ENCODE results near the gene BNC2. TPM values are rescaled to one million over a fixed set of nuclear protein-coding genes. Genes with fewer than 3 reads are reported as not detected.
A peak's percentile ranks its signal among the peaks of the same experiment; 100 is the strongest.

BNC2 gene
- total RNA-seq, 4 donors from 2014 or later, result 3.8 to 14.9 (median 8.2) TPM

DNA sequence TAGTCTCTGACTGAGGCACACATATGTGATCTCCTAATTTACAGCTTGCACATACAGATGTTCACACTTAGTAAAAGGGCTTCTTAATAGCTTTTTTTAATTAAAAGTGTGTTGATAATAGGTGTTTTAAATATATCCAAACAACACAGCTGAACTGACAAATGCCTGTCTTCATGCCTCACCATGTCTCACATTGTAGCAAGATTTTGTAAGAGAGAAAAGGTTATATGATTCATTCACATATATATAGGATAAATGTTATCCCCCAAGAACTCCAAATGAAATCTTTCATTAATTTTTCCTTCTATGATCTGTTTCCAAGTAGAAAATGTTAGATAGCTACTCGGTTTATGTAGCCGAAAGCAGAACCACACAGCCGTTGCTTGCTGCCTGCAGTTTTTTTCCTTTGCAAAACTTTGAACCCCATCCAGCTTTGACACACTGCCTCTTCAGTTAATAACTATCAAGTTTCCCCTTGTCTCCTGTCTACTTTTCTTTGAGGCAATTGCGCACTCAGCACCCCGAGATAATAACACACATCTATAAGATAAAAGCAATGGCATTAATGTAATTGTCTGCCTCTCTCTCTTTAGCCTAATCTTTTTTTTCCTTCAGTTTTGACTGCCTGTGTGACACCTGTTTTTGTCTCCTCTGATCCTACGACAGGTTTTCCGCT is 299.2 kb downstream of the BNC2 start:
- Histone ChIP-seq H3K36me3 (no peaks in the 10 kb centered on the region), H3K4me3 (replicated peaks in 1 of 3) (no peak overlapping the region), H3K4me1 (peaks cover 21 to 22% of the 10 kb centered on the region in 2 donors), H3K27me3 (no peaks in the 10 kb centered on the region), H3K27ac (no peak overlapping the region), H3K9me3 (no peaks in the 10 kb centered on the region)
- 51 to 64% methylated on average over 7 of the region's 7 CpGs for WGBS, 2 donors
- intact Hi-C loops (cut with DNase I), result no loop called here
- TF ChIP-seq POLR2A (IDR thresholded peaks at IDR 0.05), result no peak
- TF ChIP-seq, protein P1, sequence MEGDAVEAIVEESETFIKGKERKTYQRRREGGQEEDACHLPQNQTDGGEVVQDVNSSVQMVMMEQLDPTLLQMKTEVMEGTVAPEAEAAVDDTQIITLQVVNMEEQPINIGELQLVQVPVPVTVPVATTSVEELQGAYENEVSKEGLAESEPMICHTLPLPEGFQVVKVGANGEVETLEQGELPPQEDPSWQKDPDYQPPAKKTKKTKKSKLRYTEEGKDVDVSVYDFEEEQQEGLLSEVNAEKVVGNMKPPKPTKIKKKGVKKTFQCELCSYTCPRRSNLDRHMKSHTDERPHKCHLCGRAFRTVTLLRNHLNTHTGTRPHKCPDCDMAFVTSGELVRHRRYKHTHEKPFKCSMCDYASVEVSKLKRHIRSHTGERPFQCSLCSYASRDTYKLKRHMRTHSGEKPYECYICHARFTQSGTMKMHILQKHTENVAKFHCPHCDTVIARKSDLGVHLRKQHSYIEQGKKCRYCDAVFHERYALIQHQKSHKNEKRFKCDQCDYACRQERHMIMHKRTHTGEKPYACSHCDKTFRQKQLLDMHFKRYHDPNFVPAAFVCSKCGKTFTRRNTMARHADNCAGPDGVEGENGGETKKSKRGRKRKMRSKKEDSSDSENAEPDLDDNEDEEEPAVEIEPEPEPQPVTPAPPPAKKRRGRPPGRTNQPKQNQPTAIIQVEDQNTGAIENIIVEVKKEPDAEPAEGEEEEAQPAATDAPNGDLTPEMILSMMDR (IDR thresholded peaks at IDR 0.05), result no peak
- peak in 1 of 2 donors; percentile 10 for DNase-seq

DNA sequence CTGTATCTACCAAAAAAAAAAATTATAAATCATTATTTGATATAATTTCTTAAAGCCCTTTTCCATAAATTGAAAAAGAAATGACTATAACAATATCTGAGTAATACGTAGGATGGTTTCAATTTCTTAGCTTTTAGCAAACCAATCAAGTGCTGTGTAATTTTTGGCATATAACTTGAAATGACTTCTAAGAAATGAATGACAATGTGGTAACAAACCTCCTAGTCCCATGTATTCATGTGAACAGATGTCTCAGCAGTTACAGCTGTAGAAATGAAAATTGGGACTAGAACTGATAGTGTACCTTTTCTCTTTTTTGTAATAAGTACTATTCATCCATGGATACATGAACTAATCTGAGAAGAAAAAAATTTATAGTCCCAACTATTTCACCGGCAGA is 307.0 kb downstream of the BNC2 start:
- no peaks in the 10 kb centered on the region for H3K9me3 ChIP-seq
- 98 to 99% methylated on average over 2 of the region's 2 CpGs for WGBS, 2 donors
- H3K36me3 ChIP-seq, result no peaks in the 10 kb centered on the region
- no peak for DNase-seq
- no peak overlapping the region for H3K27ac ChIP-seq
- no peak overlapping the region for H3K4me3 ChIP-seq (replicated peaks in 1 of 3)
- intact Hi-C loops (cut with DNase I), result no loop called here
- H3K27me3 ChIP-seq, result no peaks in the 10 kb centered on the region
- peaks cover 5 to 16% of the 10 kb centered on the region in 2 donors for H3K4me1 ChIP-seq
- TF ChIP-seq, protein P1 (IDR thresholded peaks at IDR 0.05), result no peak
- no peak for TF ChIP-seq POLR2A (IDR thresholded peaks at IDR 0.05)

DNA sequence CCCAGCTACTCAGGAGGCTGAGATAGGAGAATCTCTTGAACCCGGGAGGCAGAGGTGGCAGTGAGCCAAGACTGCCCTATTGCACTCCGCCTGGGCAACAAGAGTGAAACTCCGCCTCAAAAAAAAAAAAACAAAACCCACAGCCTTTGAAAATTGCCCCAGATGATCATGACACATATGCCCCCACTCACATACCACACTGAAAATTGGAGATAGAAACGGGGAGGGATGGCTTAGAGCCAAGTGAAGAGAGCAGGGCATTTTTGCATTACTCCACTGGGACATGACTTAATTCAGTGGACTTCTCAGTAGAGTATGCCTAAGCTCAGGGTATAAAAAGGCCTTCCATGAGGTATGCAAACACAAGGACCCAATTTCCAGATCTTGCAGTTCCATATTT is 309.3 kb downstream of the BNC2 start:
- no peak overlapping the region for H3K4me3 ChIP-seq (replicated peaks in 1 of 3)
- WGBS, 2 donors, result 65 to 70% methylated on average over 4 of the region's 4 CpGs
- intact Hi-C loops (cut with DNase I), result no loop called here
- no peaks in the 10 kb centered on the region for H3K9me3 ChIP-seq
- H3K36me3 ChIP-seq, result no peaks in the 10 kb centered on the region
- peaks cover 0 to 3% of the 10 kb centered on the region in 2 donors for H3K4me1 ChIP-seq
- H3K27ac ChIP-seq, result no peak overlapping the region
- TF ChIP-seq POLR2A (IDR thresholded peaks at IDR 0.05), result no peak
- TF ChIP-seq, protein P1 (IDR thresholded peaks at IDR 0.05), result no peak
- no peaks in the 10 kb centered on the region for H3K27me3 ChIP-seq
- no peak for DNase-seq

DNA sequence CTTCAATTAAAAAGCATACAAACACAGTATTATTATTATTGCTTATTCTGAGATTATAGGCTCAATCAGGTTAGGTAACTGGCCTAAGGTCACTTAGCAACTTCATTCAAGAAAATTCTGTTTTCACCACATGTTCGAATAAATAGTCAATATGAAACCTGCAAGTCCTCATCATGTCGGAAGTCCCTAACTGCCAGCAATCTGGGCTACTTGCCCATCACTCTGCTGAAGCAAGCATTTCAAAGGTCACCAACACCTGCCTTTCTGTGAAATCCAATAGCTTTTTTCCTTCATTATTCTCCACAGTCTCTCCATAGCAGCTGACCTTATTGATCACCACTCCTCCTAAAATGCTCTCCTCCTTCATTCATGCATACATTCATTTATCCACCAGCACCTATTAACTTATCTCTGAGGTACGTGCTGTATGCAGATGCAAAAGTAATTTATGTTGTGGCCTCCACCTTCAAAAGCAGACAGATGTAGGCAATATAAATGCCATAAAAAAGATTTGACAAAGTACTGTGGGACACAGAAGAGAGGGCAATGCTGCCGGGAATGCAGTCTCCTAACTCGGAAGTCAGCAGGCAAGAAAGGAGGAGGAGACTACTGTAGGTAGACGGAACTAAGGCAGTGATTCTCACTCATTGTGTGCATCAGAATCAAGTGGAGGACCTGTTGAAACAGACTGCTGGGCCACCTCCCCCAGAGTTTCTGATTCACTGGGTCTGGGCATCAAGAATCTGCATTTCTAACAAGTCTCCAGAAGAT is 310.9 kb downstream of the BNC2 start:
- H3K4me1 ChIP-seq, result peaks cover 0 to 3% of the 10 kb centered on the region in 2 donors
- H3K27me3 ChIP-seq, result no peaks in the 10 kb centered on the region
- WGBS, 2 donors, result 80 to 85% methylated on average over 6 of the region's 6 CpGs
- H3K4me3 ChIP-seq (replicated peaks in 1 of 3), result no peak overlapping the region
- H3K9me3 ChIP-seq, result no peaks in the 10 kb centered on the region
- peak; percentile 36 to 43 for DNase-seq
- intact Hi-C loops (cut with DNase I), result no loop called here
- TF ChIP-seq POLR2A (IDR thresholded peaks at IDR 0.05), result no peak
- TF ChIP-seq, protein P1 (IDR thresholded peaks at IDR 0.05), result no peak
- H3K36me3 ChIP-seq, result no peaks in the 10 kb centered on the region
- H3K27ac ChIP-seq, result no peak overlapping the region

DNA sequence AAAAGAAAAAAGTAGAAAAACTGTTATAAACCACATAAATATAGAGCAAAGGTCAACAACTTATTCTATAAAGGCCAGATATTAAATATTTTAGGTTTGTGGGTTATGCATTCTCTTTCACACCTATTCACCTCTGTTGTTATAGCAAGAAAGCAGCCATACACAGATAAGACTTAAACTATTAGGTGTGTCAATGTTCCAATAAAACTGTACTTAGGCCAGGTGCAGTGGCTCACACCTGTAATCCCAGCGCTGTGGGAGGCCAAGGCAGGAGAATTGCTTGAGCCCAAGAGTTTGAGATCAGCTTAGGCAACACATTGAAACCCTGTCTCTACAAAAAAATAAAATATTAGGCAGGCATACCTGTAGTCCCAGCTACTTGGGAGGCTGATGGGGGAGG is 314.7 kb downstream of the BNC2 start:
- Histone ChIP-seq H3K4me3 (replicated peaks in 1 of 3) (no peak overlapping the region), H3K9me3 (no peaks in the 10 kb centered on the region), H3K36me3 (no peaks in the 10 kb centered on the region), H3K27ac (no peak overlapping the region), H3K27me3 (no peaks in the 10 kb centered on the region), H3K4me1 (peaks cover 13 to 24% of the 10 kb centered on the region in 2 donors)
- 52 to 100% methylated on average over 1 of the region's 1 CpG for WGBS, 2 donors
- DNase-seq, result no peak
- intact Hi-C loops (cut with DNase I), result no loop called here
- TF ChIP-seq, protein P1 (IDR thresholded peaks at IDR 0.05), result no peak
- TF ChIP-seq POLR2A (IDR thresholded peaks at IDR 0.05), result no peak
